MM.1S (cell line): ENCODE data around the gene GRIK4.

Source experiments
- EZH2 ChIP-seq: fragments of 300-600 bp; sonication (generic); optimal IDR thresholded peaks from 2 replicates; pipeline ENCODE3; 2017; ENCODE audit warnings: low read depth, mild to moderate bottlenecking, antibody characterized with exemption, low read length, mixed read lengths
- TF ChIP-seq, protein P1 (sequence below): fragments of 300-600 bp; sonication (generic); IDR thresholded peaks from 2 replicates; pipeline ENCODE4 v1.5.1; 2016; ENCODE audit warnings: antibody characterized with exemption, low read length, mixed read lengths

GRCh38 chr11:120752668-120753067, 241.1 kb downstream of the GRIK4 start:
- TF ChIP-seq, protein P1, sequence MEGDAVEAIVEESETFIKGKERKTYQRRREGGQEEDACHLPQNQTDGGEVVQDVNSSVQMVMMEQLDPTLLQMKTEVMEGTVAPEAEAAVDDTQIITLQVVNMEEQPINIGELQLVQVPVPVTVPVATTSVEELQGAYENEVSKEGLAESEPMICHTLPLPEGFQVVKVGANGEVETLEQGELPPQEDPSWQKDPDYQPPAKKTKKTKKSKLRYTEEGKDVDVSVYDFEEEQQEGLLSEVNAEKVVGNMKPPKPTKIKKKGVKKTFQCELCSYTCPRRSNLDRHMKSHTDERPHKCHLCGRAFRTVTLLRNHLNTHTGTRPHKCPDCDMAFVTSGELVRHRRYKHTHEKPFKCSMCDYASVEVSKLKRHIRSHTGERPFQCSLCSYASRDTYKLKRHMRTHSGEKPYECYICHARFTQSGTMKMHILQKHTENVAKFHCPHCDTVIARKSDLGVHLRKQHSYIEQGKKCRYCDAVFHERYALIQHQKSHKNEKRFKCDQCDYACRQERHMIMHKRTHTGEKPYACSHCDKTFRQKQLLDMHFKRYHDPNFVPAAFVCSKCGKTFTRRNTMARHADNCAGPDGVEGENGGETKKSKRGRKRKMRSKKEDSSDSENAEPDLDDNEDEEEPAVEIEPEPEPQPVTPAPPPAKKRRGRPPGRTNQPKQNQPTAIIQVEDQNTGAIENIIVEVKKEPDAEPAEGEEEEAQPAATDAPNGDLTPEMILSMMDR: no peak
- TF ChIP-seq EZH2: no peak
